HepG2 (cell line): ENCODE measurements around the gene ARHGEF40. TPM values are rescaled to one million over a fixed set of nuclear protein-coding genes. Genes with fewer than 3 reads are reported as not detected.
A peak's percentile ranks its signal among the peaks of the same experiment; 100 is the strongest.

Experiments
- NCOA1 ChIP-seq: sonication (generic); formaldehyde crosslinking; IDR thresholded peaks from 2 replicates; pipeline ENCODE4 v1.9.0; 2021; ENCODE audit warnings: missing genetic modification reagents
- ZNF143 ChIP-seq: sonication (generic); formaldehyde crosslinking; IDR thresholded peaks from 2 replicates; pipeline ENCODE4 v1.4.0; 2020; ENCODE audit warnings: missing genetic modification reagents
- ZNF256 ChIP-seq: sonication (generic); formaldehyde crosslinking; conservative IDR thresholded peaks from 2 replicates; pipeline ENCODE4 v1.4.0; 2020; ENCODE audit warnings: missing genetic modification reagents
- ZNF570 ChIP-seq: sonication (generic); formaldehyde crosslinking; IDR thresholded peaks from 2 replicates; pipeline ENCODE4 v1.4.0; 2020; ENCODE audit warnings: mild to moderate bottlenecking, missing genetic modification reagents, borderline replicate concordance
- ZNF615 ChIP-seq: sonication (generic); formaldehyde crosslinking; IDR thresholded peaks from 2 replicates; pipeline ENCODE4 v1.5.0; 2020; ENCODE audit warnings: mild to moderate bottlenecking, missing genetic modification reagents, borderline replicate concordance
- ZNF83 ChIP-seq: sonication (generic); formaldehyde crosslinking; IDR thresholded peaks from 2 replicates; pipeline ENCODE4 v1.4.0; 2020; ENCODE audit warnings: missing genetic modification reagents, mild to moderate bottlenecking, borderline replicate concordance
- ZNF891 ChIP-seq: sonication (generic); formaldehyde crosslinking; IDR thresholded peaks from 2 replicates; pipeline ENCODE4 v1.5.0; 2020; ENCODE audit warnings: mild to moderate bottlenecking, missing genetic modification reagents
- polyA plus RNA-seq, 8 experiments: library from polyadenylated mRNA; depleted of rRNA in 3 of 8; stranded (reverse) in 7 of 8; unstranded in 1 of 8; fragments of >200 nt; fragmentation: Illumina TruSeq in 4 of 8; extraction: Trizol in 4 of 8; gene quantifications; 2 replicates each; pipeline versions ENCODE4 v1.2.1 to v1.2.3, GENCODE V29; 2011 to 2016; ENCODE audit warnings: low read depth in 4 of 8, missing spikeins in 1 of 8, mixed read lengths in 1 of 8; ENCODE audit not compliant: insufficient read depth in 1 of 8
- total RNA-seq, 5 experiments: library from RNA; depleted of rRNA; stranded (reverse); fragments of >200 nt; fragmentation: Illumina TruSeq; extraction: Trizol; gene quantifications; 2 replicates each; pipeline ENCODE4 v1.2.3, GENCODE V29; 2016; ENCODE audit warnings: low read depth in 1 of 5
- TF ChIP-seq, protein P1 (sequence below): sonication (generic); formaldehyde crosslinking; IDR thresholded peaks from 2 replicates; pipeline ENCODE4 v1.5.0; 2020; ENCODE audit warnings: mild to moderate bottlenecking, missing genetic modification reagents, borderline replicate concordance
- TF ChIP-seq, protein P2 (sequence below): sonication (generic); formaldehyde crosslinking; IDR thresholded peaks from 2 replicates; pipeline ENCODE4 v1.5.0; 2020; ENCODE audit warnings: missing genetic modification reagents
- TF ChIP-seq, protein P3 (sequence below): sonication (generic); formaldehyde crosslinking; IDR thresholded peaks from 2 replicates; pipeline ENCODE4 v1.5.1; 2020; ENCODE audit warnings: mild to moderate bottlenecking, missing genetic modification reagents
- TF ChIP-seq, protein P4 (sequence below): sonication (generic); formaldehyde crosslinking; IDR thresholded peaks from 2 replicates; pipeline ENCODE4 v1.4.0; 2020; ENCODE audit warnings: missing genetic modification reagents, mild to moderate bottlenecking, borderline replicate concordance
- TF ChIP-seq, protein P5 (sequence below): sonication (generic); formaldehyde crosslinking; IDR thresholded peaks from 2 replicates; pipeline ENCODE4 v1.5.1; 2020; ENCODE audit warnings: missing genetic modification reagents, mild to moderate bottlenecking, borderline replicate concordance

ARHGEF40 gene
- total and polyA plus RNA-seq, 2 of the 13 experiments (the other 11 are each of a cell fraction or from before 2014, with no cell fraction given): 28.1 to 78.1 TPM

DNA sequence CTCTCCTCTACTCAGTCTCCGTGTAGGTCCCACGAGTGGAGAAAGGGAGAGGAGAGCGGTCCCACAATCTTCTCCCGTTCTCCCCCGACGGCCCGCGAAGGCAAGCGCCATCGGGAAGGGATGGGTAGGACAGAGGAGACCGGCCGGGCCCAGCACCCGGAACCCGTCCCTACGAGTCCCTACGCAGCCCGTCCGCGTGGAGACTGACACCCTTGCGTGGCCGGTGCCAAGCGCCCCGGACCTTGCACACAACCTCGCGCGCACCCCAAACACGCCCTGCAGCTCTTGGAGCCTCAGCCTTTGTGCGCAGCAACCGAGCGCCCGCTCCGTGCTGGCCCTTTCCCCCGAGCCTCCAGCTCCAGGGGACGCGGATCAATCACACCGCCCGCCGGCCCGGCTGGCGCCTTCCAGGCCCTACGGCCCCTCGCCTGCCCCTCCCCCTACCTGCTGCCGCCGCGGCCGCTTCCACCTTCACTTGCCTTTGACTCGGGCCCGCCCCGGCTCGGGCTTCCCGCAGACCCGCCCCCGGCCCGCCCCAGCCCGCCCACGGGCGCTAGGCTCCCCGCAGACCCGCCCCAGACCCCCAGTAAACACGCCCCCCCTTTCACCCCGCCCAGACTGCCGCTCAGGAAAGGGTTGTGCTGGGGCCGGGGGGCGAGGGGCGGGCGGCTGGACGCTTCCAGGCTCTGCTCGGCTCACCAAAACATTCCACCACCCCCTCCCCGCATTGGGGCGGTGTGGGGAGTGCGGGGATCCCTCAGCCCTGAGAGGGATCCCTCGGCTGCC is 45.3 kb upstream of the ARHGEF40 start, which contains the start of gene NDRG2 (continued):
- TF ChIP-seq, protein P1, sequence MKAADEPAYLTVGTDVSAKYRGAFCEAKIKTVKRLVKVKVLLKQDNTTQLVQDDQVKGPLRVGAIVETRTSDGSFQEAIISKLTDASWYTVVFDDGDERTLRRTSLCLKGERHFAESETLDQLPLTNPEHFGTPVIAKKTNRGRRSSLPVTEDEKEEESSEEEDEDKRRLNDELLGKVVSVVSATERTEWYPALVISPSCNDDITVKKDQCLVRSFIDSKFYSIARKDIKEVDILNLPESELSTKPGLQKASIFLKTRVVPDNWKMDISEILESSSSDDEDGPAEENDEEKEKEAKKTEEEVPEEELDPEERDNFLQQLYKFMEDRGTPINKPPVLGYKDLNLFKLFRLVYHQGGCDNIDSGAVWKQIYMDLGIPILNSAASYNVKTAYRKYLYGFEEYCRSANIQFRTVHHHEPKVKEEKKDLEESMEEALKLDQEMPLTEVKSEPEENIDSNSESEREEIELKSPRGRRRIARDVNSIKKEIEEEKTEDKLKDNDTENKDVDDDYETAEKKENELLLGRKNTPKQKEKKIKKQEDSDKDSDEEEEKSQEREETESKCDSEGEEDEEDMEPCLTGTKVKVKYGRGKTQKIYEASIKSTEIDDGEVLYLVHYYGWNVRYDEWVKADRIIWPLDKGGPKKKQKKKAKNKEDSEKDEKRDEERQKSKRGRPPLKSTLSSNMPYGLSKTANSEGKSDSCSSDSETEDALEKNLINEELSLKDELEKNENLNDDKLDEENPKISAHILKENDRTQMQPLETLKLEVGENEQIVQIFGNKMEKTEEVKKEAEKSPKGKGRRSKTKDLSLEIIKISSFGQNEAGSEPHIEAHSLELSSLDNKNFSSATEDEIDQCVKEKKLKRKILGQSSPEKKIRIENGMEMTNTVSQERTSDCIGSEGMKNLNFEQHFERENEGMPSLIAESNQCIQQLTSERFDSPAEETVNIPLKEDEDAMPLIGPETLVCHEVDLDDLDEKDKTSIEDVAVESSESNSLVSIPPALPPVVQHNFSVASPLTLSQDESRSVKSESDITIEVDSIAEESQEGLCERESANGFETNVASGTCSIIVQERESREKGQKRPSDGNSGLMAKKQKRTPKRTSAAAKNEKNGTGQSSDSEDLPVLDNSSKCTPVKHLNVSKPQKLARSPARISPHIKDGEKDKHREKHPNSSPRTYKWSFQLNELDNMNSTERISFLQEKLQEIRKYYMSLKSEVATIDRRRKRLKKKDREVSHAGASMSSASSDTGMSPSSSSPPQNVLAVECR (CRISPR knock-in tag): peak; percentile 80
- TF ChIP-seq ZNF570 (CRISPR knock-in tag) (no peak), ZNF891 (CRISPR knock-in tag) (peak; percentile 64), ZNF256 (0 out of 2 replicates have a peak, but pooled peaks have one; percentile 65), ZNF615 (CRISPR knock-in tag) (peak; percentile 83), ZNF143 (no peak; the same call in 1 of the 2 replicates), ZNF83 (0 out of 2 replicates have a peak, but pooled peaks have one; percentile 22), NCOA1 (CRISPR knock-in tag) (peak; percentile 79; the same call in 1 of the 2 replicates)
- TF ChIP-seq, protein P2, sequence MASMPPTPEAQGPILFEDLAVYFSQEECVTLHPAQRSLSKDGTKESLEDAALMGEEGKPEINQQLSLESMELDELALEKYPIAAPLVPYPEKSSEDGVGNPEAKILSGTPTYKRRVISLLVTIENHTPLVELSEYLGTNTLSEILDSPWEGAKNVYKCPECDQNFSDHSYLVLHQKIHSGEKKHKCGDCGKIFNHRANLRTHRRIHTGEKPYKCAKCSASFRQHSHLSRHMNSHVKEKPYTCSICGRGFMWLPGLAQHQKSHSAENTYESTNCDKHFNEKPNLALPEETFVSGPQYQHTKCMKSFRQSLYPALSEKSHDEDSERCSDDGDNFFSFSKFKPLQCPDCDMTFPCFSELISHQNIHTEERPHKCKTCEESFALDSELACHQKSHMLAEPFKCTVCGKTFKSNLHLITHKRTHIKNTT (CRISPR knock-in tag): no peak
- TF ChIP-seq, protein P3, sequence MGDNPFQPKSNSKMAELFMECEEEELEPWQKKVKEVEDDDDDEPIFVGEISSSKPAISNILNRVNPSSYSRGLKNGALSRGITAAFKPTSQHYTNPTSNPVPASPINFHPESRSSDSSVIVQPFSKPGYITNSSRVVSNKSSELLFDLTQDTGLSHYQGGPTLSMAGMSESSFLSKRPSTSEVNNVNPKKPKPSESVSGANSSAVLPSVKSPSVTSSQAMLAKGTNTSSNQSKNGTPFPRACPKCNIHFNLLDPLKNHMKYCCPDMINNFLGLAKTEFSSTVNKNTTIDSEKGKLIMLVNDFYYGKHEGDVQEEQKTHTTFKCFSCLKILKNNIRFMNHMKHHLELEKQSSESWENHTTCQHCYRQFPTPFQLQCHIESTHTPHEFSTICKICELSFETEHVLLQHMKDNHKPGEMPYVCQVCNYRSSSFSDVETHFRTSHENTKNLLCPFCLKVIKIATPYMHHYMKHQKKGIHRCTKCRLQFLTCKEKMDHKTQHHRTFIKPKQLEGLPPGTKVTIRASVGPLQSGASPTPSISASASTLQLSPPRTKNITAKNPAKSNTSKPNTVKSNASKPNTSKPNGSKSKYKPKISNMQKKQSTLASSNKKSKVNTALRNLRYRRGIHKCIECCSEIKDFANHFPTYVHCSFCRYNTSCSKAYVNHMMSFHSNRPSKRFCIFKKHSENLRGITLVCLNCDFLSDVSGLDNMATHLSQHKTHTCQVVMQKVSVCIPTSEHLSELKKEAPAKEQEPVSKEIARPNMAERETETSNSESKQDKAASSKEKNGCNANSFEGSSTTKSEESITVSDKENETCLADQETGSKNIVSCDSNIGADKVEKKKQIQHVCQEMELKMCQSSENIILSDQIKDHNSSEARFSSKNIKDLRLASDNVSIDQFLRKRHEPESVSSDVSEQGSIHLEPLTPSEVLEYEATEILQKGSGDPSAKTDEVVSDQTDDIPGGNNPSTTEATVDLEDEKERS (CRISPR knock-in tag): peak; percentile 64; the same call in 1 of the 2 replicates
- TF ChIP-seq, protein P4, sequence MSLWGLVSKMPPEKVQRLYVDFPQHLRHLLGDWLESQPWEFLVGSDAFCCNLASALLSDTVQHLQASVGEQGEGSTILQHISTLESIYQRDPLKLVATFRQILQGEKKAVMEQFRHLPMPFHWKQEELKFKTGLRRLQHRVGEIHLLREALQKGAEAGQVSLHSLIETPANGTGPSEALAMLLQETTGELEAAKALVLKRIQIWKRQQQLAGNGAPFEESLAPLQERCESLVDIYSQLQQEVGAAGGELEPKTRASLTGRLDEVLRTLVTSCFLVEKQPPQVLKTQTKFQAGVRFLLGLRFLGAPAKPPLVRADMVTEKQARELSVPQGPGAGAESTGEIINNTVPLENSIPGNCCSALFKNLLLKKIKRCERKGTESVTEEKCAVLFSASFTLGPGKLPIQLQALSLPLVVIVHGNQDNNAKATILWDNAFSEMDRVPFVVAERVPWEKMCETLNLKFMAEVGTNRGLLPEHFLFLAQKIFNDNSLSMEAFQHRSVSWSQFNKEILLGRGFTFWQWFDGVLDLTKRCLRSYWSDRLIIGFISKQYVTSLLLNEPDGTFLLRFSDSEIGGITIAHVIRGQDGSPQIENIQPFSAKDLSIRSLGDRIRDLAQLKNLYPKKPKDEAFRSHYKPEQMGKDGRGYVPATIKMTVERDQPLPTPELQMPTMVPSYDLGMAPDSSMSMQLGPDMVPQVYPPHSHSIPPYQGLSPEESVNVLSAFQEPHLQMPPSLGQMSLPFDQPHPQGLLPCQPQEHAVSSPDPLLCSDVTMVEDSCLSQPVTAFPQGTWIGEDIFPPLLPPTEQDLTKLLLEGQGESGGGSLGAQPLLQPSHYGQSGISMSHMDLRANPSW (CRISPR knock-in tag): no peak
- TF ChIP-seq, protein P5, sequence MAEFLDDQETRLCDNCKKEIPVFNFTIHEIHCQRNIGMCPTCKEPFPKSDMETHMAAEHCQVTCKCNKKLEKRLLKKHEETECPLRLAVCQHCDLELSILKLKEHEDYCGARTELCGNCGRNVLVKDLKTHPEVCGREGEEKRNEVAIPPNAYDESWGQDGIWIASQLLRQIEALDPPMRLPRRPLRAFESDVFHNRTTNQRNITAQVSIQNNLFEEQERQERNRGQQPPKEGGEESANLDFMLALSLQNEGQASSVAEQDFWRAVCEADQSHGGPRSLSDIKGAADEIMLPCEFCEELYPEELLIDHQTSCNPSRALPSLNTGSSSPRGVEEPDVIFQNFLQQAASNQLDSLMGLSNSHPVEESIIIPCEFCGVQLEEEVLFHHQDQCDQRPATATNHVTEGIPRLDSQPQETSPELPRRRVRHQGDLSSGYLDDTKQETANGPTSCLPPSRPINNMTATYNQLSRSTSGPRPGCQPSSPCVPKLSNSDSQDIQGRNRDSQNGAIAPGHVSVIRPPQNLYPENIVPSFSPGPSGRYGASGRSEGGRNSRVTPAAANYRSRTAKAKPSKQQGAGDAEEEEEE (CRISPR knock-in tag): 0 out of 2 replicates have a peak, but pooled peaks have one; percentile 18
